ENCODE results near the gene PNLIP. TPM values are rescaled to one million over a fixed set of nuclear protein-coding genes. Genes with fewer than 3 reads are reported as not detected.

The PNLIP gene
- total and polyA plus RNA-seq, 9 of the 15 experiments (the other 6 are each of a cell fraction or from before 2014, with no cell fraction given): 0.69 TPM; not detected in 8

- TF ChIP-seq, protein P1, sequence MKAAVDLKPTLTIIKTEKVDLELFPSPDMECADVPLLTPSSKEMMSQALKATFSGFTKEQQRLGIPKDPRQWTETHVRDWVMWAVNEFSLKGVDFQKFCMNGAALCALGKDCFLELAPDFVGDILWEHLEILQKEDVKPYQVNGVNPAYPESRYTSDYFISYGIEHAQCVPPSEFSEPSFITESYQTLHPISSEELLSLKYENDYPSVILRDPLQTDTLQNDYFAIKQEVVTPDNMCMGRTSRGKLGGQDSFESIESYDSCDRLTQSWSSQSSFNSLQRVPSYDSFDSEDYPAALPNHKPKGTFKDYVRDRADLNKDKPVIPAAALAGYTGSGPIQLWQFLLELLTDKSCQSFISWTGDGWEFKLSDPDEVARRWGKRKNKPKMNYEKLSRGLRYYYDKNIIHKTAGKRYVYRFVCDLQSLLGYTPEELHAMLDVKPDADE (conservative IDR thresholded peaks at IDR 0.05; ENCODE audit: control insufficient read depth, low read depth, low read length): no peak
- TF ChIP-seq SMARCE1 (IDR thresholded peaks at IDR 0.05): no peak
- no peak for TF ChIP-seq ZNF146 (CRISPR knock-in tag; IDR thresholded peaks at IDR 0.05; ENCODE audit: unreplicated experiment)
These were observed 22.8 kb upstream of the PNLIP start (continued) for GRCh38 chr10:116522803-116523381.

- Histone ChIP-seq H3K79me2 (ENCODE audit: control insufficient read depth, insufficient read depth, low read length) (no peaks in the 10 kb centered on the region), H3K4me1 (replicated peaks in 1 of 2; ENCODE audit: control insufficient read depth in 2 of 2, insufficient read depth in 2 of 2, low read length in 2 of 2) (no peaks in the 10 kb centered on the region), H3K36me3 (ENCODE audit: control insufficient read depth, insufficient read depth, low read length) (no peaks in the 10 kb centered on the region), H3K9ac (ENCODE audit: insufficient read depth in 1 of 2, low read depth in 2 of 2, low read length in 2 of 2) (no peak overlapping the region), H3K9me3 (replicated peaks; ENCODE audit: control insufficient read depth, insufficient read depth, low read depth, low read length) (no peaks in the 10 kb centered on the region), H4K20me1 (replicated peaks; ENCODE audit: control insufficient read depth, insufficient read depth, low read length) (no peaks in the 10 kb centered on the region), H2AFZ (ENCODE audit: low read depth, low read length) (no peak overlapping the region), H3K9me1 (ENCODE audit: control insufficient read depth, insufficient read depth, low read length) (no peaks in the 10 kb centered on the region), H3K27me3 (ENCODE audit: control insufficient read depth in 2 of 2, insufficient read depth in 2 of 2, low read length in 2 of 2) (no peaks in the 10 kb centered on the region), H3K4me3 (no peak overlapping the region), H3K4me2 (ENCODE audit: insufficient read depth, low read length) (no peak overlapping the region), H3K27ac (ENCODE audit: extremely low read depth, low read depth, low read length) (no peak overlapping the region)
- CTCF ChIA-PET (ENCODE audit: low intra/inter-chr PET ratio): no interaction called here
- in situ Hi-C loops (cut with MboI): no loop called here
- intact Hi-C loops (cut with micrococcal nuclease): no loop called here
- BruUV-seq (replicated peaks): no TSS peak
- ATAC-seq: no peak
- WGBS (ENCODE audit: insufficient coverage, low coverage, missing lambda C conversion rate): 0% methylated on average over 3 of the region's 3 CpGs
- FAIRE-seq: no peak
- POLR2A ChIA-PET: no interaction called here
- no peak for DNase-seq (ENCODE audit: extremely low read depth in 1 of 4, low spot score in 3 of 4)
- TF ChIP-seq ARHGAP35 (IDR thresholded peaks at IDR 0.05; ENCODE audit: partially characterized antibody) (no peak), ZNF134 (CRISPR knock-in tag; conservative IDR thresholded peaks at IDR 0.05) (no peak), TBP (optimal IDR thresholded peaks at IDR 0.05; ENCODE audit: low read depth, low read length) (no peak), SRSF3 (IDR thresholded peaks at IDR 0.05; ENCODE audit: insufficient read depth, low read length) (no peak), CSDE1 (IDR thresholded peaks at IDR 0.05) (no peak), ZNF507 (tag; conservative IDR thresholded peaks at IDR 0.05) (no peak), POLR2AphosphoS5 (IDR thresholded peaks at IDR 0.05; ENCODE audit: control insufficient read depth, insufficient read depth, low read depth, low read length) (no peak), STAT6 (CRISPR knock-in tag; IDR thresholded peaks at IDR 0.05) (no peak), KLF10 (CRISPR knock-in tag; IDR thresholded peaks at IDR 0.05) (no peak), FOXA3 (CRISPR knock-in tag; conservative IDR thresholded peaks at IDR 0.05 in 1 of 2, IDR thresholded peaks at IDR 0.05 in 1 of 2) (no peak)
- TF ChIP-seq, protein P2, sequence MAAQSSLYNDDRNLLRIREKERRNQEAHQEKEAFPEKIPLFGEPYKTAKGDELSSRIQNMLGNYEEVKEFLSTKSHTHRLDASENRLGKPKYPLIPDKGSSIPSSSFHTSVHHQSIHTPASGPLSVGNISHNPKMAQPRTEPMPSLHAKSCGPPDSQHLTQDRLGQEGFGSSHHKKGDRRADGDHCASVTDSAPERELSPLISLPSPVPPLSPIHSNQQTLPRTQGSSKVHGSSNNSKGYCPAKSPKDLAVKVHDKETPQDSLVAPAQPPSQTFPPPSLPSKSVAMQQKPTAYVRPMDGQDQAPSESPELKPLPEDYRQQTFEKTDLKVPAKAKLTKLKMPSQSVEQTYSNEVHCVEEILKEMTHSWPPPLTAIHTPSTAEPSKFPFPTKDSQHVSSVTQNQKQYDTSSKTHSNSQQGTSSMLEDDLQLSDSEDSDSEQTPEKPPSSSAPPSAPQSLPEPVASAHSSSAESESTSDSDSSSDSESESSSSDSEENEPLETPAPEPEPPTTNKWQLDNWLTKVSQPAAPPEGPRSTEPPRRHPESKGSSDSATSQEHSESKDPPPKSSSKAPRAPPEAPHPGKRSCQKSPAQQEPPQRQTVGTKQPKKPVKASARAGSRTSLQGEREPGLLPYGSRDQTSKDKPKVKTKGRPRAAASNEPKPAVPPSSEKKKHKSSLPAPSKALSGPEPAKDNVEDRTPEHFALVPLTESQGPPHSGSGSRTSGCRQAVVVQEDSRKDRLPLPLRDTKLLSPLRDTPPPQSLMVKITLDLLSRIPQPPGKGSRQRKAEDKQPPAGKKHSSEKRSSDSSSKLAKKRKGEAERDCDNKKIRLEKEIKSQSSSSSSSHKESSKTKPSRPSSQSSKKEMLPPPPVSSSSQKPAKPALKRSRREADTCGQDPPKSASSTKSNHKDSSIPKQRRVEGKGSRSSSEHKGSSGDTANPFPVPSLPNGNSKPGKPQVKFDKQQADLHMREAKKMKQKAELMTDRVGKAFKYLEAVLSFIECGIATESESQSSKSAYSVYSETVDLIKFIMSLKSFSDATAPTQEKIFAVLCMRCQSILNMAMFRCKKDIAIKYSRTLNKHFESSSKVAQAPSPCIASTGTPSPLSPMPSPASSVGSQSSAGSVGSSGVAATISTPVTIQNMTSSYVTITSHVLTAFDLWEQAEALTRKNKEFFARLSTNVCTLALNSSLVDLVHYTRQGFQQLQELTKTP (IDR thresholded peaks at IDR 0.05; ENCODE audit: low read depth in 1 of 2, partially characterized antibody in 2 of 2): no peak
These were observed 21.0 kb upstream of the PNLIP start for GRCh38 chr10:116524736-116525135.
